GM18520 (cell line): ENCODE measurements around the gene CAVIN2.

Source experiments
- ATAC-seq: cut with Tn5 transposase; IDR thresholded peaks from one replicate; pipeline ENCODE4 v1.9.1; 2021; ENCODE audit not compliant: unreplicated experiment

The CAVIN2 gene

DNA sequence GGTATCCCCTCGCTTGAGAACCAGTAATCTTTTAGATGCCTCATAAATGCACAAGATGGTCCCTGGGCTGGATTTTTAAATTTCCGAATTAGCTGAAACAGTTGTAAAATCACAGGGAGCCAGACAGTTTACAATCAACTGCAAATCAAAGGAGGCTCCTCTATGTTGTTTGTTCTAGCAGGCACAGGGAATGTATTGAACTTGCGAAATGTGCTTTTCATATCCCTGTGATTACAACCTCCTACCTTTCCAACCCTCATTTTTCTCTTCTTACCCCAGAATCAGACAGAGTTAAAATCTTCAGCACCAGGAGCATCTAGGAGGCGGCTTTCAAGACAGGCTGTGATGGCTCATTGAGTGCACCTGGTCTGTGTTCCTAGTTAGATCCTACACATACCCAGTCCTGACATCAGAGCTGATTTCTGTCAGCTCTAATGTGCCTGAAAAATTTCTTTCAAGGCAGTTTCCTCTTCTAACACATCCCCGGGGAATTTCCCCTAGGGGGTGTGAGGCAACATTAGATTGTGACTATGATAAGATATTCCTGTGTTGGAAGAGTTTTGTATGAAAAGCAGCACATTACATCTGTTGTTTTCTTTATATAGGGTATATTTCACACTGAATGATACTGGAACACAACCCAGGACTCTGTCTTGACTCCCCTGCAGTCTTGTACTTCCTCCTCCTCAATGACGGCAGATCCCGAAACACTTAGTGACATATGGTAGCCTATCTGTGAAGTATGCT is 17.9 kb upstream of the CAVIN2 start:
- no peak for ATAC-seq

DNA sequence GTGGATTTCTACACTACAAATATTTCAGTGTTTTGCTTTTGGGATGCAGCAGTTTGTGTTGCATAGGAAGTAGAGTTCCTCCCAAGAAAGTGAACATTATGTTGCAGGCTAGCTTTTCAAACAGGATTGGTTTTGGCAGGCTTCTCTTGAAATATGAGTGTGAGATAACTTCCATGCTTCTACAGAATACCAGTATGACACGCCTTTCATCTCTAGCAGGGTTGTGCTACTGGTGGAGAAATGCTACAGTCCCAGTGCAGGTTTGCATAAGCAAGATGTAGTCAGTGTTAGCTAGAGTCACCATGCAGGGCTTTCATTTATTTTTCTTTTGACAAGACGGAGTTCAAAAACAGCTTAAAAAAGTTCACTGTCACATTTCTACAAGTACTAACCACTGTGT is 17.1 kb upstream of the CAVIN2 start:
- ATAC-seq = no peak

- ATAC-seq = no peak
These were observed 15.4 kb upstream of the CAVIN2 start for GRCh38 chr2:191862156-191862775.

- no peak for ATAC-seq
These were observed 14.0 kb upstream of the CAVIN2 start for GRCh38 chr2:191860760-191861466.

DNA sequence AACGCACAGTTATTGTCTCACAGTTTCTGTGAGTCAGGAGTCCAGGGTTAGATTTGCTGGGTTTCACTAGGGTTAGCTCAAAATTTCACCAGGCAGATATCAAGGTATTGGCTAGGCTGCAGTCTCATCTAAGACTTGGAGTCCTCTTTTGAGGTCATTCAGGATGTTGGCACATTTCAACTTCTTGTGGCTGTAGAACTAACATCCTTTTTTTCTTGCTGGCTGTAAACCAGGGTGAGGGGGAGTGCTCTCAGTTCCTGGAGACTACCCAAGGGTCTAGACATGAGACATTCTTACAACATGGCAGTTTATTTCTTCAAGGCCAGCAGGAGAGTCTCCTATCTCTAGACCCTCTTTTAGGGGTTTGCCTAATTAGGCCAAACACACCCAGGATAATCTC is 12.8 kb upstream of the CAVIN2 start:
- no peak for ATAC-seq

DNA sequence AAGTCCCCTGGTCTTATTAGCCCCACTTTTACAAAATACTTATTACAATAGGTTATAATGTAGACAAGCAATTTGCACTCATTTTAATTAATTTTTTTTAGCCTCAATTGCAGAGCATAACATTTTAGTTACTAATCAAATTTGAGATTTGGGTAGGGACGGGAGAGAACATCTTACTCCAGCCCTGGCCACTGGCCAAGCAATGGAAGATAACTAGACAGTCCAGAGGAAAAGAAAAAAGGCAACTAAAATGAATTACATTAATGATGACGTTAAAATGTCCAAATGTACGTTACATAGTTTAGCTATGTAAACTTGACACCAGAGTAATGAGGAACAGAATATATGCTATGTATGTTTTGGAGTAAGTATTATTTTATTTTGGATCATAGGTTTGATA is 11.0 kb upstream of the CAVIN2 start:
- no peak for ATAC-seq

DNA sequence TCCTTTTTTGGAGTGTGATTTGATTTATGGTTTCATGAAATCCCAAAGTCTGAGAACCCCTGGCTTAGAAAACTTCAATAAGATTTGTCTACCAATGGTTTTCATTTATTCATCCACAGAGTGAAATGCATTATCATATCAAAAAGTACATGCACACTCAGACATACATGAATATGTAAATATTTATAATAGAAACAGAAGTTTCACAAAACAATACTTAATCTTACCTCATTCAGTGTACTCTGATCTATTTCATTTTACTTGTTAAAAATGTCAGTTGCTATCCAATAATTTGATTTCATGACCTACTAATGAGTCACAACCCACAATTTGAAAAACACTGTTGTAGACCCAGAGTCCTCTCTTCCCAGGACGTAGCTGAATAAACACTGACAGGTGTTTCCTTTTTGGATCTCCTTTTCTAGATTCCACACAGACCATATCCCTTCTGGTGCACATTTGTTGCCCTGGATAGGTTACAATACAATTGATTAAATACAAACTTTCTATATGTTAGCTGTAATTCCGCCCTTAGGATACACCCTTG is 10.4 kb upstream of the CAVIN2 start:
- ATAC-seq = no peak

- no peak for ATAC-seq
These were observed 9.4 kb upstream of the CAVIN2 start for GRCh38 chr2:191856111-191856876.

GRCh38 chr2:191855382-191855781 is 8.5 kb upstream of the CAVIN2 start:
- ATAC-seq = no peak

DNA sequence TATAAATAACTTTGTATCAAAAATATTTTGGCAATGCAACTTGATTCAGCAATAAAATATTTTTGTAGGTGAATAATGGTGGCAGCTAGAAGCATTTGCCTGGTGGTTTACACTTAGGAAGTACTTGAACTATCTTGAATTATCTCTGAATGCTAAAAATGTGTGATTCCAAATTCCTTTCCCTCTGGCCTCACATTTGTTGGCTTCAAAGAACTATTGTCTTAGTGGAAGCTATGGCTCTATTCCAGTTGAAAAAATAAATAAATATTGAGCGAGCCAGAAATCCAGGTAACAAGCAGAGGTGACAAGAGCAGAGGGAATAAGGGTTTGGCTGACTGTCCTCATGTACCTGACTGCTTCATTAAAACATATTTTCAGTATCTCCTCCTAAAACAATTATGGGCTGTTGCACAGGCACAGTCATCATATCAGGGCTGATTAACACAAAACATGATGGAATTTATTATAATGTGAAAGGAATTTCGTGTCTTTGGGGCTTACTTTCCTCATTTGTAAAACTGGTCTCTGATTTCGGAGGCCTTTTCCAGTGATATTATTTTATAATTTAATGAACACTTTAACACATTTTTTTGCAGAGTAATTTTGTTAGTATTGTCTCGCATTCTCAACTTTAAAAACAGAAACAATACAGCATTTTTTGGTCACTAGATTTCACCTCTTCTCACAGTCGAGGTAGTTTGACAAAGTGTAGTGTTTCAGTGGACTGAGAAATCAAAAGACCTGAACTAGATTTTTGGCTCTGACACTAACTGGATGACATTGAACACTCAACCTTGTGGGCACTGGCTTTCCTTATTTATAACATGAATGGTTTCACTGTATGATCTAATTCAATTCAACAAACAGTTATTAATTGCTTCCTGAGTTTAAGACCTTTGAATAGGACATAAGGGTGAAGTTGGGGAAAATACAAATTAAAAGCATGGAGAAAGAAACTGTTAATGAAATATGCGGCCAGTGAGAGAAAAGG is 7.8 kb upstream of the CAVIN2 start:
- no peak for ATAC-seq

- ATAC-seq = no peak
These were observed 7.0 kb upstream of the CAVIN2 start for GRCh38 chr2:191853843-191854242.

DNA sequence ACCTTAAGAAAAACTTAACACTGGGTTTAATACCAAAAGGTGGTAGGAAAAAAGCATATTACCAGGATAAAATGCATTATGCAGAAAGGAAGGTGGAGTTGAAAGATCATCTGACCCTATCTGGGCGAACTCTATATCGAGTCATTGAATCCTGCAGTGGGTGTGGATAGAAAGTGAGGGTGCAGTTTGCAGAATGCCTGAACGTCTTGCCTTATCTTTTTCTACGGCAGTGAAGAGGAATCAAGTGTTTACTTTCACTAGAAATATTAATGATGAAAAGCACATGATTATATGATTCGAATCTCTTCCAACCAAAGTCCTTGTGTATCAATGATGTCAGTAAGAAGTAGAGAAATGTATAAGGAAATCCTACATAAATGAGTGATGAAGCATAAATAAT is 4.3 kb upstream of the CAVIN2 start:
- ATAC-seq = no peak

- ATAC-seq = no peak
These were observed 2.2 kb upstream of the CAVIN2 start for GRCh38 chr2:191848771-191849767.

GRCh38 chr2:191847764-191848163 is 876 bp upstream of the CAVIN2 start:
- ATAC-seq = no peak

DNA sequence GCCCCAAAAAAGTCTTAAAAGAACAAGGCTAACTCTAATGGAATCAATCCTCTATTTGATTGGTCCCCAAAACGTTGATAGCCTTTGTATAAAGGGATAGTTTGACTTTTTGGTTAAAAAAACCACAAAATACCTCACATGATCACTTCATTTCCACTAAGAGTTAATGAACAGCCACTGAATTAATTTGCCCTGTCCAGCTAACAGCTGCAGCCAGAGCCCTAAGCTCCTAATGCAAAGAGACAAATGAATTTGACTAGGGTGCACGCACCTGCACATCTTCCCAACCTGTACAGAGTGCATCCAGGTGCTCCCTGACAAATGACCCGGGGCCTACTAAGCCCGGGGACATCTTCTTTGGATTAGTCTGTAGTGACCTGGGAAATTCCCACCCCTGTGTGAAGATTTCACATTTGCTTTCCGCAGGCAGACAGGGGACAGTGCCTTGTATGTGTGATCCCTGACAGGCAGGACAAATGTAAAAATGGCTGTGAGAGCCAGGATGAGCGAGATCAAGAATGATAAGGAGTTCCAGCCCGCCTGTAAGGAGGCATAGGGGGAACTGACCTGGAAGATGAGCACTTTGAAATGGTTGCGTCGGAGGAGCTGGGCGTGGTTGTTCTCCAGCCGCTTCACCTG is 893 bp downstream of the CAVIN2 start:
- no peak for ATAC-seq

- no peak for ATAC-seq
These were observed 1.6 kb downstream of the CAVIN2 start for GRCh38 chr2:191845248-191845715.

DNA sequence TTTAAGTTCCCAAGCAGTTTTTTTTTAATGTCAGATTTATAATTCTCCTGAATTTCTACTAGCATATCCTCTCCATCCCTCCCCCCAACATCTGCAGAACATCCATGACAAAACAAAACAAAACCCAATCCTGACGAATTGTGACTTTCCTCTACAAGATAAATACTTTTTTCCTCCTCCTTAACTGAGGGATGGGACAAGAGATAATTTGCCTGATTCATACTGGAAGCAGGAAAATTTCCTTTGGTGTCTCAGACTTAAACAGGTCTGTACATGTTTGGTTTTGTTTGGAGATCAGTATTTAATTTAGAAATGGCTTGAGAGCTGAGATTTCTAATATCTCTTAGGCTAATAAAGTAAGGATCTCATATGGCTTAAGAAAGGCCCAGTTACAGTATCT is 2.2 kb downstream of the CAVIN2 start:
- no peak for ATAC-seq

DNA sequence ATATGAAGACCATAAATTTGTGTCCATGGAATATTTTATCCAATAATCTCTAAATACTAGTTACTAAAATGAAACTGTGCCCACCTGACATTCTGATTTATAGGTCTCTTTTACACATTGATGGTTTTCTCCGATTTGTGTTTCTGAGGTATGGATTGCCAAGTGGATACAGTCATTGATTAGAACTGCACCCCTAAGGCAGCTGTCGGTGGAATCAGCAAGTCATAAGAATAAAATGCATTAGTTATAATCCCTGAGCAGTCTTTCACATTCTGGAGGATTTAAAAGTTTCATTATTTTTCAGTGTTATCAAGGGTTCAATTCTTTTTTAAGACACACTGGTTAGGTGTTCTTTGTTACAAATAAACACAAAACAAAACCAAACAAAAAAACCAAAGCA is 6.0 kb downstream of the CAVIN2 start:
- no peak for ATAC-seq
